Ovary (tissue), 3 donors: ENCODE data around the gene CLCN6.

Source experiments
- CTCF ChIP-seq, 3 donors: fragments of 450-650 bp in 2 of 3; fragments of 200-600 bp in 1 of 3; IDR thresholded peaks; one replicate each; pipeline versions ENCODE4 v1.5.1 to v1.8.0; 2016 to 2022; ENCODE audit warnings: antibody characterized with exemption in 3 of 3, mild to moderate bottlenecking in 1 of 3
- EP300 ChIP-seq: sonication (generic); formaldehyde crosslinking; IDR thresholded peaks from one replicate; pipeline ENCODE4 v1.6.1; 2017; ENCODE audit warnings: antibody characterized with exemption
- POLR2A ChIP-seq: fragments of 450-650 bp; IDR thresholded peaks from one replicate; pipeline ENCODE4 v1.6.1; 2017; ENCODE audit warnings: antibody characterized with exemption, mild to moderate bottlenecking, moderate library complexity
- donor health status: DM: no; HTN: no; CAD: no.

GRCh38 chr1:11802973-11803885 is 2.8 kb upstream of the CLCN6 start:
- no peak for TF ChIP-seq CTCF (IDR thresholded peaks at IDR 0.05)
- no peak for TF ChIP-seq EP300
- peak; percentile 76 for TF ChIP-seq POLR2A
